Amygdala (tissue), 56 donors: ENCODE results near the gene P2RX2.
A peak's percentile ranks its signal among the peaks of the same experiment; 100 is the strongest.

Experiments used
- DNase-seq, 56 donors: peaks; one replicate each; lab custom pipeline; 2025; lab: John Stamatoyannopoulos, UW

The P2RX2 gene

GRCh38 chr12:132600048-132601032, 18.2 kb upstream of the P2RX2 start:
- peak in 31 of 56 donors; percentile 9 to 72 (median 27) for DNase-seq

- no peak for DNase-seq
Observed at GRCh38 chr12:132601171-132601883, 17.2 kb upstream of the P2RX2 start.

- DNase-seq: no peak
Observed at GRCh38 chr12:132602572-132603239, 15.9 kb upstream of the P2RX2 start.

- no peak for DNase-seq
Observed at GRCh38 chr12:132603240-132604150, 15.1 kb upstream of the P2RX2 start.

GRCh38 chr12:132604151-132604618, 14.4 kb upstream of the P2RX2 start:
- DNase-seq: no peak

GRCh38 chr12:132604668-132605441, 13.7 kb upstream of the P2RX2 start:
- DNase-seq: no peak

- no peak for DNase-seq
Observed at GRCh38 chr12:132605892-132606291, 12.7 kb upstream of the P2RX2 start.

GRCh38 chr12:132606466-132606865, 12.1 kb upstream of the P2RX2 start:
- DNase-seq: no peak

- DNase-seq: no peak
Observed at GRCh38 chr12:132606927-132607326, 11.6 kb upstream of the P2RX2 start.

GRCh38 chr12:132608231-132609171, 10.1 kb upstream of the P2RX2 start:
- DNase-seq: no peak

GRCh38 chr12:132610051-132610759, 8.4 kb upstream of the P2RX2 start, which contains the start of gene LRCOL1:
LRCOL1 (minus strand) TSS chr12:132610582; CDS start chr12:132606251, 4,331 bp downstream.
- DNase-seq: peak in 9 of 56 donors; percentile 12 to 38 (median 18)

- DNase-seq: no peak
Observed at GRCh38 chr12:132610866-132611602, 7.5 kb upstream of the P2RX2 start.

- DNase-seq: no peak
Observed at GRCh38 chr12:132611620-132612019, 7.0 kb upstream of the P2RX2 start.

- DNase-seq: no peak
Observed at GRCh38 chr12:132614029-132614428, 4.5 kb upstream of the P2RX2 start.

GRCh38 chr12:132614861-132615578, 3.6 kb upstream of the P2RX2 start:
- peak in 45 of 56 donors; percentile 14 to 86 (median 52) for DNase-seq
